HUES64 (cell line): ENCODE measurements around the gene UGT2B10. TPM values are rescaled to one million over a fixed set of nuclear protein-coding genes. Genes with fewer than 3 reads are reported as not detected.
"Not testable (repeated sequence)": the region's sequence is repeated elsewhere in the genome, so short reads cannot be mapped to it uniquely, and the experiment has no call there.

Experiments
- H3K27ac ChIP-seq: 2 replicates; pipeline ENCODE4 v1.7.0; 2013; ENCODE audit warnings: low read depth, low read length, inconsistent platforms
- H3K27me3 ChIP-seq: 2 replicates; pipeline ENCODE4 v1.6.1; 2013; ENCODE audit warnings: mild to moderate bottlenecking, low read length; ENCODE audit not compliant: insufficient read depth
- H3K36me3 ChIP-seq: 2 replicates; pipeline ENCODE4 v1.6.1; 2013; ENCODE audit warnings: mild to moderate bottlenecking, low read length; ENCODE audit not compliant: insufficient read depth
- H3K4me1 ChIP-seq: 2 replicates; pipeline ENCODE4 v1.6.1; 2013; ENCODE audit warnings: mild to moderate bottlenecking, low read length, moderate library complexity; ENCODE audit not compliant: insufficient read depth
- H3K4me3 ChIP-seq: 2 replicates; pipeline ENCODE4 v1.5.1; 2013; ENCODE audit warnings: mild to moderate bottlenecking, low read length, moderate library complexity
- H3K9ac ChIP-seq: 2 replicates; pipeline ENCODE4 v1.6.1; 2013; ENCODE audit warnings: mild to moderate bottlenecking, low read depth, low read length
- H3K9me3 ChIP-seq: 2 replicates; pipeline ENCODE4 v1.6.1; 2013; ENCODE audit warnings: low read depth, low read length; ENCODE audit not compliant: insufficient read depth
- WGBS: fragments of 150-250, 120-280 bp; methylation state at CpG from one replicate; pipeline ENCODE4 v1.1.7; 2013; ENCODE audit warnings: missing lambda C conversion rate; 5-methylcytosine and 5-hydroxymethylcytosine counted together
- polyA plus RNA-seq, 2 experiments: library from polyadenylated mRNA; stranded (reverse); fragments of 50-300 nt; gene quantifications; one replicate each; pipeline ENCODE4 v1.2.3, GENCODE V29; 2013

UGT2B10 gene
- not detected for polyA plus RNA-seq (2013, experiment 1 of 2)
- polyA plus RNA-seq (2013, experiment 2 of 2), result not detected

DNA sequence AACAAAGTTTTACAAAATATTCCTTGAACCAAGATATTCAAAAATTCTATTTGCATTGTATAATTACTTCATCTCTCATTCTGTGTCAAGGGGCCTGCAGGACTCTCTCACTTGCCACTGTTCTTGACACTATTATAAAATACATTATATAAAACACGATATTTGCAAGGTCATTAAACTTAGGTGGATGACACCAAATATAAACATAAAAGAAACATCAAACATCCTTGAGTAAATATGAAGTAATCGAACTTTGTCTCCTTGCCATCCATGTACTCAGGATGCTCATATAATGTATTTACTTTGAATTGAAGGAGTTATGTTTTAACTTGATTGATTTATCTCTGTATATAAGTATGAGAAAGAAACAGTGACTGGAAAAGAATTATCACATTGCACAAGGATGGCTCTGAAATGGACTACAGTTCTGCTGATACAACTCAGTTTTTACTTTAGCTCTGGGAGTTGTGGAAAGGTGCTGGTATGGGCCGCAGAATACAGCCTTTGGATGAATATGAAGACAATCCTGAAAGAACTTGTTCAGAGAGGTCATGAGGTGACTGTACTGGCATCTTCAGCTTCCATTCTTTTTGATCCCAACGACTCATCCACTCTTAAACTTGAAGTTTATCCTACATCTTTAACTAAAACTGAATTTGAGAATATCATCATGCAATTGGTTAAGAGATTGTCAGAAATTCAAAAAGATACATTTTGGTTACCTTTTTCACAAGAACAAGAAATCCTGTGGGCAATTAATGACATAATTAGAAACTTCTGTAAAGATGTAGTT is at the start of gene UGT2B10:
UGT2B10 (plus strand) TSS at position 378 of the 793 bp plus-strand sequence; CDS start at position 404, 26 bp downstream.
- peaks cover 17% of the 10 kb centered on the region for H3K4me1 ChIP-seq
- not testable (repeated sequence) for H3K9ac ChIP-seq, H3K4me3 ChIP-seq, H3K27ac ChIP-seq, H3K9me3 ChIP-seq, H3K36me3 ChIP-seq, H3K27me3 ChIP-seq
- 100% methylated on average over 2 of the region's 4 CpGs for WGBS

- not testable (repeated sequence) for H3K9ac ChIP-seq, H3K9me3 ChIP-seq, H3K27me3 ChIP-seq, H3K36me3 ChIP-seq, H3K4me3 ChIP-seq, H3K27ac ChIP-seq, H3K4me1 ChIP-seq
Measured at GRCh38 chr4:68771836-68772235, 44.0 kb upstream of the UGT2B10 start.

DNA sequence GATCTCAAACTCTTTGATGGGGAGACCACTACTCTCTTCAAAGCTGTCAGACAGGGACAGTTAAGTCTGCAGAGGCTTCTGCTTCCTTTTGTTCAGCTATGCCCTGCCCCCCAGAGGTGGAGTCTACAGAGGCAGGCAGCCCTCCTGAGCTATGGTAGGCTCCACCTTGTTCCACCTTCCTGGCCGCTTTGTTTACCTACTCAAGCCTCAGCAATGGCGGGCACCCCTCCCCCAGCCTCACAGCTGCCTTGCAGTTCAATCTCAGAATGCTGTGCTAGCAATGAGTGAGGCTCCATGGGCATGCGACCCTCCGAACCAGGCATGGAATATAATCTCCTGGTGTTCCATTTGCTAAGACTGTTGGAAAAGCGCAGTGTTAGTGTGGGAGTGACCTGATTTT is 42.1 kb upstream of the UGT2B10 start:
- Histone ChIP-seq H3K9me3 (peaks cover 8% of the 10 kb centered on the region; the same call in 1 of the 2 replicates), H3K27me3 (no peaks in the 10 kb centered on the region), H3K4me1 (no peaks in the 10 kb centered on the region), H3K27ac (no peak overlapping the region), H3K9ac (no peak overlapping the region), H3K36me3 (no peaks in the 10 kb centered on the region), H3K4me3 (no peak overlapping the region)
- 96% methylated on average over 5 of the region's 5 CpGs for WGBS

- Histone ChIP-seq H3K4me3 (no peak overlapping the region), H3K27me3 (no peaks in the 10 kb centered on the region), H3K27ac (no peak overlapping the region), H3K36me3 (no peaks in the 10 kb centered on the region), H3K4me1 (no peaks in the 10 kb centered on the region), H3K9ac (no peak overlapping the region), H3K9me3 (peaks cover 4% of the 10 kb centered on the region; the same call in 1 of the 2 replicates)
- 92% methylated on average over 1 of the region's 1 CpG for WGBS
Measured at GRCh38 chr4:68780232-68780631, 35.6 kb upstream of the UGT2B10 start.

- Histone ChIP-seq H3K4me3 (no peak overlapping the region), H3K9ac (no peak overlapping the region), H3K4me1 (peaks cover 14% of the 10 kb centered on the region), H3K36me3 (no peaks in the 10 kb centered on the region), H3K27ac (no peak overlapping the region), H3K27me3 (no peaks in the 10 kb centered on the region), H3K9me3 (no peaks in the 10 kb centered on the region)
- WGBS, result 91% methylated on average over 1 of the region's 1 CpG
Measured at GRCh38 chr4:68797048-68797447, 18.7 kb upstream of the UGT2B10 start.

- Histone ChIP-seq H3K9me3 (no peaks in the 10 kb centered on the region), H3K4me3 (no peak overlapping the region), H3K9ac (no peak overlapping the region), H3K4me1 (peaks cover 14% of the 10 kb centered on the region), H3K27ac (no peak overlapping the region), H3K27me3 (no peaks in the 10 kb centered on the region), H3K36me3 (no peaks in the 10 kb centered on the region)
- 36% methylated on average over 3 of the region's 3 CpGs for WGBS
Measured at GRCh38 chr4:68797618-68798017, 18.2 kb upstream of the UGT2B10 start.

DNA sequence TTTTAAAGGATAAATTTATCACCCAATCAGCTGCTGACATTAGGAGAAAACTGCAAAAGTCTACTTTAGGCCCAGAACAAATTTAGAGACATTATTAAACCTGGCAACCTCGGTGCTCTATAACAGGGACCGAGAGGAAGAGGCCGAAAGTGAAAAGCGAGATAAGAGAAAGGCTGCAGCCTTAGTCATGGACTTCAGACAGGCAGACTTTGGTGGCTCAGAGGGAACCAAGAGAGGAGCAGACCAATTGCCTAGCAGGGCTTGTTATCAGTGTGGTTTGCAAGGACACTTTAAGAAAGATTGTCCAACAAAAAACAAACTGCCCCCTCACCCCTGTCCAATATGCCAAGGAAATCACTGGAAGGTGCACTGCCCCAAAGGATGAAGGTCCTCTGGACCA is 12.8 kb upstream of the UGT2B10 start:
- H3K27ac ChIP-seq, result no peak overlapping the region
- H3K4me1 ChIP-seq, result peaks cover 4% of the 10 kb centered on the region; the same call in 1 of the 2 replicates
- no peaks in the 10 kb centered on the region for H3K27me3 ChIP-seq
- peaks cover 16% of the 10 kb centered on the region for H3K9me3 ChIP-seq
- H3K36me3 ChIP-seq, result no peaks in the 10 kb centered on the region
- H3K9ac ChIP-seq, result no peak overlapping the region
- no peak overlapping the region for H3K4me3 ChIP-seq
- WGBS, result 93% methylated on average over 4 of the region's 4 CpGs

DNA sequence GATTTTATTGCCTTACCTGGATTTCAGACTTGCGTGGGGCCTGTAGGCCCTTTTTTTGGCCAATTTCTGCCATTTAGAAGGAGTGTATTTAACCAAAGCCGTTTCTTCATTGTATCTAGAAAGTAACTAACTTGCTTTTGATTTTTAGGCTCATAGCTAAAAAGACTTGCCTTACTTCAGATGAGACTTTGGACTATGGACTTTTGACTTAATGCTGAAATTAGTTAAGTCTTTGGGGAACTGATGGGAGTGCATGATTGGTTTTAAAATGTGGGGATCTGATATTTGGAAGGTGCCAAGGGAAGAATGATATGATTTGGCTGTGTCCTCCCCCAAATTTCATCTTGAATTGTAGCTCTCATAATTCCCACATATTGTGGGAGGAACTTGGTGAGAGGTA is 7.7 kb upstream of the UGT2B10 start:
- Histone ChIP-seq H3K36me3 (no peaks in the 10 kb centered on the region), H3K9ac (no peak overlapping the region), H3K4me3 (no peak overlapping the region), H3K9me3 (peaks cover 18% of the 10 kb centered on the region), H3K27ac (no peak overlapping the region), H3K27me3 (no peaks in the 10 kb centered on the region), H3K4me1 (no peaks in the 10 kb centered on the region)
- 46% methylated on average over 2 of the region's 2 CpGs for WGBS

DNA sequence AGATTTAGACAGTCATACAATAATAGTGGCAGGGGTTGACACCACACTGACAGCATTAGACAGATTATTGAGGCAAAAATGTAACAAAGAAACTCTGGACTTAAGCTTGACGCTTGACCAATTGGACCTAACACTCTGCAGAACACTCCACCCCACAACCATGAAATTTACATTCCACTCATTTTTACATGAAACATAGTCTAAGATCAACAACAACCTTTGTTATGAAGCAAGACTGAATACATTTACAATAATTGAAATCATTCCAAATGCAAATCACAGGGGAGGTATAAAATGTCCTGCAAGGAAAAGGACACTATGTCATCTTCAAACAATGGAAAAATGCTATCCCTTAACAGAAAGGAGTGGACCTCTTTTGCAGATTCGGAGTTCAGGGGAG is 4.9 kb upstream of the UGT2B10 start:
- H3K27ac ChIP-seq, result no peak overlapping the region
- peaks cover under 1% of the 10 kb centered on the region for H3K4me1 ChIP-seq
- peaks cover 18% of the 10 kb centered on the region for H3K9me3 ChIP-seq
- no peak overlapping the region for H3K9ac ChIP-seq
- H3K27me3 ChIP-seq, result no peaks in the 10 kb centered on the region
- WGBS, result 97% methylated on average over 2 of the region's 2 CpGs
- H3K36me3 ChIP-seq, result no peaks in the 10 kb centered on the region
- H3K4me3 ChIP-seq, result no peak overlapping the region

DNA sequence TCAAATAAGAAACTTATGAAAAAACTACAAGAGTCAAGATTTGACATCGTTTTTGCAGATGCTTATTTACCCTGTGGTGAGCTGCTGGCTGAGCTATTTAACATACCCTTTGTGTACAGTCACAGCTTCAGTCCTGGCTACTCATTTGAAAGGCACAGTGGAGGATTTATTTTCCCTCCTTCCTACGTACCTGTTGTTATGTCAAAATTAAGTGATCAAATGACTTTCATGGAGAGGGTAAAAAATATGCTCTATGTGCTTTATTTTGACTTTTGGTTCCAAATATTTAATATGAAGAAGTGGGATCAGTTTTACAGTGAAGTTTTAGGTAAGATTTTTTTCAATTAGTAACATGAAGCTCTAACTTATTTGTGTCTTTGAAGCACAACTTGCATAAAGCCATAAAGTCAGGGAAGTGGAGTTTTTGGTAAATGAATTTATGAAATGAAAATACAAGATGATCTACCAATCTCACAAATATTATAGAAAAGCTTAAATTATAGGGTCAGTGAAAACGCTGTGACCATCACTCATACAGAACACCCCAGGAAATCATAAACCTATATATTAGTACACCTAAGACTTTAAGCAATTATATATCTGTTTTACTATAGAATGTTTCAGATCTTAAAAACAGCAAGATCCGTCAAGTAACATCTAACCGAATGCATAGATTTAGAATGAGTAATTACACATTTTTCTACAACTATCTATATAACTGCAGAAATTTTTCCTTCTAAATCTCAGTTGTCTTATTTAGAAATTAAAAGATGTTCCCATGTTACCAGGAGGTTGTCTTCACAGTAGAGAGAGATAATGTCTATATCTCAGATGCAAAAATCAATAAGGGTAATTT is 844 bp downstream of the UGT2B10 start:
- H3K4me3 ChIP-seq, H3K27ac ChIP-seq, H3K36me3 ChIP-seq, H3K9me3 ChIP-seq, H3K9ac ChIP-seq, H3K27me3 ChIP-seq: not testable (repeated sequence)
- H3K4me1 ChIP-seq, result peaks cover 17% of the 10 kb centered on the region
- WGBS, result 13% methylated on average over 1 of the region's 5 CpGs

GRCh38 chr4:68817386-68817785 is 1.6 kb downstream of the UGT2B10 start:
- Histone ChIP-seq H3K27ac (no peak overlapping the region), H3K36me3 (no peaks in the 10 kb centered on the region), H3K4me3 (no peak overlapping the region), H3K27me3 (no peaks in the 10 kb centered on the region), H3K4me1 (peaks cover 17% of the 10 kb centered on the region), H3K9ac (no peak overlapping the region), H3K9me3 (no peaks in the 10 kb centered on the region)
- no CpG with 5 or more reads among the region's 2 CpGs for WGBS
